Mucosa of rectum (tissue), 2 donors: ENCODE measurements around the gene CKAP2.
"Not testable (repeated sequence)": the region's sequence is repeated elsewhere in the genome, so short reads cannot be mapped to it uniquely, and the experiment has no call there.

Experiments
- H3K27ac ChIP-seq, 2 donors: one replicate each; pipeline ENCODE4 v1.7.0; 2013; ENCODE audit warnings: inconsistent platforms in 2 of 2, low read depth in 2 of 2, low read length in 2 of 2
- H3K27me3 ChIP-seq, 2 donors: one replicate each; pipeline ENCODE4 v1.7.0; 2013; ENCODE audit warnings: low read length in 2 of 2; ENCODE audit not compliant: control insufficient read depth in 2 of 2, insufficient read depth in 2 of 2
- H3K36me3 ChIP-seq, 2 donors: one replicate each; pipeline ENCODE4 v1.7.0; 2013; ENCODE audit warnings: low read length in 2 of 2; ENCODE audit not compliant: control insufficient read depth in 2 of 2, insufficient read depth in 2 of 2
- H3K4me1 ChIP-seq, 2 donors: one replicate each; pipeline ENCODE4 v1.7.0; 2013; ENCODE audit warnings: low read length in 2 of 2, mild to moderate bottlenecking in 1 of 2; ENCODE audit not compliant: control insufficient read depth in 2 of 2, insufficient read depth in 2 of 2
- H3K4me3 ChIP-seq, 2 donors: one replicate each; pipeline ENCODE4 v1.7.0; 2013; ENCODE audit warnings: low read length in 2 of 2
- H3K9ac ChIP-seq, 2 donors: one replicate each; pipeline ENCODE4 v1.7.0; 2013; ENCODE audit warnings: low read length in 2 of 2, low read depth in 1 of 2, mild to moderate bottlenecking in 1 of 2
- H3K9me3 ChIP-seq, 2 donors: one replicate each; pipeline ENCODE4 v1.7.0; 2013; ENCODE audit warnings: low read length in 2 of 2; ENCODE audit not compliant: control insufficient read depth in 2 of 2
- donor health status: healthy.
- donor health status: Normal muscosa, but diverticular disease.

The CKAP2 gene

DNA sequence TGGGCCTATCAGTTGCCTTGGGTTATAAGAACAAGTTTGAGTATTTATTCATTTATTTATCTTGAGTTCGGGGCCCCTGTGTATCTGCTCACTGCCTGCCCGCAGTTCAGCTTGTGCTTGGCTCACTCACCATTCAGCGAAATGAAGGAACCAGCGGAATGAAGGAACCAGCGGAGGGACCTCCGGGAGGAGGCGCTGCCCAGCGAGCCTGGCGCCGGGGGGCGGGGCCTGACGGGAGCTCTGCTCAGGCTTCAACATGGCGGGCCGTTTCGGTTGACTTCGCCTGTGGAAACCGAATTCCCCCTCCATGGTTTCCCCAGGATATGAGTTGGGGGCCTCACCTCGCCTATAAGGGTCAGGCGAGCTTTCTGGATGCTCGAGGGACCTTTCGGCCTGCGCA lies 33.5 kb downstream of the CKAP2 start:
- not testable (repeated sequence) for H3K36me3 ChIP-seq, H3K4me1 ChIP-seq, H3K4me3 ChIP-seq, H3K27me3 ChIP-seq, H3K9ac ChIP-seq, H3K27ac ChIP-seq, H3K9me3 ChIP-seq

- not testable (repeated sequence) for H3K9ac ChIP-seq, H3K36me3 ChIP-seq, H3K4me1 ChIP-seq, H3K9me3 ChIP-seq, H3K27me3 ChIP-seq, H3K4me3 ChIP-seq, H3K27ac ChIP-seq
These were observed 35.7 kb downstream of the CKAP2 start for GRCh38 chr13:52491015-52491414.

- not testable (repeated sequence) for H3K4me1 ChIP-seq, H3K27me3 ChIP-seq, H3K9me3 ChIP-seq, H3K27ac ChIP-seq, H3K4me3 ChIP-seq, H3K9ac ChIP-seq, H3K36me3 ChIP-seq
These were observed 39.0 kb downstream of the CKAP2 start for GRCh38 chr13:52494241-52494640.

DNA sequence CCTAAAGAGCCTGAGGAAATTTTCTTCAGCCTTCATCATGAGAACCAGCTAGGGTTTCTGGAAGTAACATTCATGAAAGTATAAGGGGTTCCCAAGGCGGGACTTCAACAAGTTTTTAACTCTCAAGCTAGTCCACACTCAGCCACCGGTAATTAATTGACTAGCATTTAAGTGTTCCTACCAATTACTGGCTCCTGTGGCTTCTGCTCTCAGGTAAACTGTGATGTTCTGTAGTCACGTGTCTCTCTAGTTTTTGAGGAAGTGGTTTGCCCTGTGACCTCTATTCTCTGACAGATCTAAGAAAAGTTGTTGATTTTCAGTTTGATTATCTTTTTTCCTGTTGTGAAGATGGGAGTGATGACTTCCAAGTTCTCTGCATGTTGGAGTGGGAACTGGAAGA lies 42.7 kb downstream of the CKAP2 start:
- not testable (repeated sequence) for H3K4me3 ChIP-seq, H3K36me3 ChIP-seq, H3K9ac ChIP-seq, H3K9me3 ChIP-seq, H3K27ac ChIP-seq, H3K27me3 ChIP-seq, H3K4me1 ChIP-seq

- H3K27ac ChIP-seq, H3K9me3 ChIP-seq, H3K9ac ChIP-seq, H3K36me3 ChIP-seq, H3K4me3 ChIP-seq, H3K27me3 ChIP-seq, H3K4me1 ChIP-seq: not testable (repeated sequence)
These were observed 47.0 kb downstream of the CKAP2 start for GRCh38 chr13:52502277-52502676.

DNA sequence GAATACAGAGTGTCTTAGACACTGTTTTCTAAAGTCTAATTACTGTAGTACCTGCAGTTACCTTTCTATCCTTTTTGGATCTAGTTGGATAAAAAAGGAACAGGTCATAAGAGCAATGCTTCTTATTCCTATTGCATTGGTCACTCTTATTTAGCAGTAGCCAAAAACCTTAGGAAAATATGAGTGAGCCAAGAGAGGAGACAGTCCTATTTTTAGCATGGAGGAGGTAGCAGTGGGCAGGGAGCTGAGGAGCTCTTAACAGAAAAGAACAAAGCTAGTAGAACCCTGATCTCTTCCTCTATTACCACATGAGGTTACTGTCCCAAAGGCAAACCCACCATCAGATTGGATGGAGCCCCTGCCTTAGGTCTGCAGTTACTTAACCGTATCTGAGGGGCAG lies 50.6 kb downstream of the CKAP2 start:
- not testable (repeated sequence) for H3K9me3 ChIP-seq, H3K27ac ChIP-seq

GRCh38 chr13:52509532-52509931 lies 54.3 kb downstream of the CKAP2 start:
- H3K27me3 ChIP-seq, H3K9ac ChIP-seq, H3K4me3 ChIP-seq, H3K27ac ChIP-seq, H3K36me3 ChIP-seq, H3K9me3 ChIP-seq, H3K4me1 ChIP-seq: not testable (repeated sequence)

More for the DNA sequence above, 50.6 kb downstream of the CKAP2 start:
- H3K9ac ChIP-seq, H3K4me3 ChIP-seq, H3K27me3 ChIP-seq, H3K4me1 ChIP-seq, H3K36me3 ChIP-seq: not testable (repeated sequence)

- H3K4me1 ChIP-seq, H3K9ac ChIP-seq, H3K27me3 ChIP-seq, H3K4me3 ChIP-seq, H3K9me3 ChIP-seq, H3K36me3 ChIP-seq, H3K27ac ChIP-seq: not testable (repeated sequence)
These were observed 55.0 kb downstream of the CKAP2 start for GRCh38 chr13:52510221-52510797.

GRCh38 chr13:52511598-52511997 lies 56.3 kb downstream of the CKAP2 start:
- H3K9ac ChIP-seq, H3K36me3 ChIP-seq, H3K27ac ChIP-seq, H3K4me3 ChIP-seq, H3K4me1 ChIP-seq, H3K27me3 ChIP-seq, H3K9me3 ChIP-seq: not testable (repeated sequence)

DNA sequence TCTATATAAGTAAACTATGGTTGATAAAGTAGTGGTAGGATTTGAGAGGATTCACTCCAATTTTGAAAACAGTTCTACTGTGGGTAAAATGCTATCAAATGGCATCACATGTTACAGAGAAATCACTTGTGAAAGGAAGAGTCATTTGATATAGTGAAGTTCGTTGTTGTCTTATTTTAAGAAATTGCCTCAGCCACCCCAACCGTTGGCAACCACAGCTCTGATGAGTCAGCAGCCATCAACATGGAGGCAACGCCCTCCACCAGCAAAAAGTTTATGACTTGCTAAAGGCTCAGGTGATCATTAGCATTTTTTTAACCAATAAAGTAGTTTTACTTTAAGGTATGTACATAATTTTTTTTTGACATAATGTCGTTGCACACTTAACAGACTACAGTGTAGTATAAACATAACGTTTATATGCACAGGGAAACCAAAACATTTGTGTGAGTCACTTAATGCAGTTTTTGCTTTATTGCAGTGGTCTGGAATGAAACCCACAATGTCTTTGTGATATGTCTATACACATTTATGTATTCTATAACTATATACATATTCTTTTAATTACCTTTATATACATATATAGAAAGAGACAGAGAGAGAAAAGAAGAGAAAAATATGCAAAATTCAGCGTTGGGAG lies 58.8 kb downstream of the CKAP2 start:
- H3K36me3 ChIP-seq, H3K27ac ChIP-seq, H3K4me1 ChIP-seq, H3K4me3 ChIP-seq, H3K27me3 ChIP-seq, H3K9ac ChIP-seq, H3K9me3 ChIP-seq: not testable (repeated sequence)

- not testable (repeated sequence) for H3K4me1 ChIP-seq, H3K9ac ChIP-seq, H3K9me3 ChIP-seq, H3K27me3 ChIP-seq, H3K27ac ChIP-seq, H3K4me3 ChIP-seq, H3K36me3 ChIP-seq
These were observed 68.0 kb downstream of the CKAP2 start for GRCh38 chr13:52523323-52523722.
